OCI-LY3 (cell line): ENCODE measurements around the gene JAK2.
"Not testable (repeated sequence)": the region's sequence is repeated elsewhere in the genome, so short reads cannot be mapped to it uniquely, and the experiment has no call there.

Experiments
- H2AFZ ChIP-seq: fragments of 200-600, 300-600 bp; shearing (Covaris generic); 2 replicates; pipeline ENCODE4 v1.6.0; 2014; ENCODE audit warnings: antibody characterized with exemption, low read depth, low read length
- H3K27ac ChIP-seq: fragments of 200-600, 300-600 bp; sonication (generic); 2 replicates; pipeline ENCODE4 v1.5.1; 2014; ENCODE audit warnings: mild to moderate bottlenecking, low read length, moderate library complexity, mixed read lengths
- H3K27me3 ChIP-seq: fragments of 200-600, 300-600 bp; sonication (generic); 2 replicates; pipeline ENCODE4 v1.6.1; 2014; ENCODE audit warnings: low read depth, low read length, mixed read lengths
- H3K36me3 ChIP-seq: fragments of 200-600, 300-600 bp; sonication (generic); replicated peaks from 2 replicates; pipeline ENCODE3; 2014; ENCODE audit warnings: low read depth, low read length, mixed read lengths
- H3K4me1 ChIP-seq: fragments of 300-600, 200-600 bp; sonication (generic); 2 replicates; pipeline ENCODE4 v1.6.1; 2014; ENCODE audit warnings: low read length, mixed read lengths
- H3K4me2 ChIP-seq: fragments of 200-600, 300-600 bp; sonication (generic); 2 replicates; pipeline ENCODE4 v1.6.1; 2014; ENCODE audit warnings: low read length, mixed read lengths
- H3K4me3 ChIP-seq: fragments of 300-600, 200-600 bp; sonication (generic); 2 replicates; pipeline ENCODE4 v1.5.1; 2014; ENCODE audit warnings: antibody characterized with exemption, mild to moderate bottlenecking, low read length, moderate library complexity
- H3K79me2 ChIP-seq: fragments of 300-600, 200-600 bp; shearing (Covaris generic); 2 replicates; pipeline ENCODE4 v1.6.1; 2014; ENCODE audit warnings: mild to moderate bottlenecking, low read length, mixed read lengths
- H3K9ac ChIP-seq: fragments of 300-600, 200-600 bp; shearing (Covaris generic); 2 replicates; pipeline ENCODE4 v1.6.0; 2014; ENCODE audit warnings: mild to moderate bottlenecking, low read length, moderate library complexity
- H3K9me3 ChIP-seq: fragments of 200-600, 300-600 bp; shearing (Covaris generic); 2 replicates; pipeline ENCODE4 v1.6.1; 2014; ENCODE audit warnings: low read length, mixed read lengths; ENCODE audit not compliant: insufficient read depth
- H4K20me1 ChIP-seq: fragments of 200-600, 300-600 bp; sonication (generic); 2 replicates; pipeline ENCODE4 v1.6.1; 2016; ENCODE audit warnings: low read length, mixed read lengths; ENCODE audit not compliant: insufficient read depth
- EZH2phosphoT487 ChIP-seq: fragments of 200-600 bp; shearing (Covaris generic); IDR thresholded peaks from 2 replicates; pipeline ENCODE4 v1.6.1; 2018; ENCODE audit warnings: antibody characterized with exemption, mixed run types, low read depth
- TF ChIP-seq, protein P1 (sequence below): fragments of 200-600, 300-600 bp; sonication (generic); IDR thresholded peaks from 2 replicates; pipeline ENCODE4 v1.5.1; 2014; ENCODE audit warnings: antibody characterized with exemption, low read length, low read depth

Gene JAK2

DNA sequence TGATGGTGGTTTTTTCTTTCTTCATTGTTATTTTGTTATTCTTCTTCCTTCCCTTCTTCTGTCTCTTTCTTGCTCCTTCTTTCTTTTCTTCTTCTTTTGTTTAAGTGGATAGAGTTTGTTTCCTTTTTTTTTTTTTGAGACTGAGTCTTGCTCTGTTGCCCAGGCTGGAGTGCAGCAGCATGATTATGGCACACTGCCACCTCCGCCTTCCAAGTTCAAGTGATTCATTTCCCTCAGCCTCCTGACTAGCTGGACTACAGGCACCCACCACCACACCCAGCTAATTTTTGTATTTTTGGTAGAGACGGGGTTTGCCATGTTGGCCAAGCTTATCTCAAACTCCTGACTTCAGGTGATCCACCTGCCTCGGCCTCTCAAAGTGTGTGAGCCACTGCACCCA lies 40.3 kb downstream of the JAK2 start:
- no peak overlapping the region for H3K4me3 ChIP-seq
- H3K4me2 ChIP-seq: no peak overlapping the region
- no peak overlapping the region for H3K27ac ChIP-seq
- TF ChIP-seq, protein P1, sequence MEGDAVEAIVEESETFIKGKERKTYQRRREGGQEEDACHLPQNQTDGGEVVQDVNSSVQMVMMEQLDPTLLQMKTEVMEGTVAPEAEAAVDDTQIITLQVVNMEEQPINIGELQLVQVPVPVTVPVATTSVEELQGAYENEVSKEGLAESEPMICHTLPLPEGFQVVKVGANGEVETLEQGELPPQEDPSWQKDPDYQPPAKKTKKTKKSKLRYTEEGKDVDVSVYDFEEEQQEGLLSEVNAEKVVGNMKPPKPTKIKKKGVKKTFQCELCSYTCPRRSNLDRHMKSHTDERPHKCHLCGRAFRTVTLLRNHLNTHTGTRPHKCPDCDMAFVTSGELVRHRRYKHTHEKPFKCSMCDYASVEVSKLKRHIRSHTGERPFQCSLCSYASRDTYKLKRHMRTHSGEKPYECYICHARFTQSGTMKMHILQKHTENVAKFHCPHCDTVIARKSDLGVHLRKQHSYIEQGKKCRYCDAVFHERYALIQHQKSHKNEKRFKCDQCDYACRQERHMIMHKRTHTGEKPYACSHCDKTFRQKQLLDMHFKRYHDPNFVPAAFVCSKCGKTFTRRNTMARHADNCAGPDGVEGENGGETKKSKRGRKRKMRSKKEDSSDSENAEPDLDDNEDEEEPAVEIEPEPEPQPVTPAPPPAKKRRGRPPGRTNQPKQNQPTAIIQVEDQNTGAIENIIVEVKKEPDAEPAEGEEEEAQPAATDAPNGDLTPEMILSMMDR: no peak
- no peak for TF ChIP-seq EZH2phosphoT487
- no peaks in the 10 kb centered on the region for H3K27me3 ChIP-seq
- H3K79me2 ChIP-seq: no peaks in the 10 kb centered on the region
- no peak overlapping the region for H3K9ac ChIP-seq
- no peaks in the 10 kb centered on the region for H3K9me3 ChIP-seq
- peaks cover 19% of the 10 kb centered on the region for H3K36me3 ChIP-seq
- H3K4me1 ChIP-seq: no peaks in the 10 kb centered on the region
- H4K20me1 ChIP-seq: no peaks in the 10 kb centered on the region
- no peak overlapping the region for H2AFZ ChIP-seq

DNA sequence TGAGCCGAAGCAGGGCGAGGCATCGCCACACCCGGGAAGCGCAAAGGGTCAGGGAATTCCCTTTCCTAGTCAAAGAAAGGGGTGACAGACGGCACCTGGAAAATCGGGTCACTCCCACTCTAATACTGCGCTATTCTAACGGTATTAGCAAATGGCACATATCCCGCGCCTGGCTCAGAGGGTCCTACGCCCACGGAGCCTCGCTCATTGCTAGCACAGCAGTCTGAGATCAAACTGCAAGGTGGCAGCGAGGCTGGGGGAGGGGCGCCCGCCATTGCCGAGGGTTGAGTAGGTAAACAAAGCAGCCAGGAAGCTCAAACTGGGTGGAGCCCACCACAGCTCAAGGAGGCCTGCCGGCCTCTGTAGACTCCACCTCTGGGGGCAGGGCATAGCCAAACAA lies 46.9 kb downstream of the JAK2 start:
- not testable (repeated sequence) for H3K9ac ChIP-seq, H3K4me1 ChIP-seq, H3K4me2 ChIP-seq, H2AFZ ChIP-seq, H3K27me3 ChIP-seq, H3K36me3 ChIP-seq, H3K9me3 ChIP-seq, H3K27ac ChIP-seq, H3K4me3 ChIP-seq, H3K79me2 ChIP-seq, H4K20me1 ChIP-seq

DNA sequence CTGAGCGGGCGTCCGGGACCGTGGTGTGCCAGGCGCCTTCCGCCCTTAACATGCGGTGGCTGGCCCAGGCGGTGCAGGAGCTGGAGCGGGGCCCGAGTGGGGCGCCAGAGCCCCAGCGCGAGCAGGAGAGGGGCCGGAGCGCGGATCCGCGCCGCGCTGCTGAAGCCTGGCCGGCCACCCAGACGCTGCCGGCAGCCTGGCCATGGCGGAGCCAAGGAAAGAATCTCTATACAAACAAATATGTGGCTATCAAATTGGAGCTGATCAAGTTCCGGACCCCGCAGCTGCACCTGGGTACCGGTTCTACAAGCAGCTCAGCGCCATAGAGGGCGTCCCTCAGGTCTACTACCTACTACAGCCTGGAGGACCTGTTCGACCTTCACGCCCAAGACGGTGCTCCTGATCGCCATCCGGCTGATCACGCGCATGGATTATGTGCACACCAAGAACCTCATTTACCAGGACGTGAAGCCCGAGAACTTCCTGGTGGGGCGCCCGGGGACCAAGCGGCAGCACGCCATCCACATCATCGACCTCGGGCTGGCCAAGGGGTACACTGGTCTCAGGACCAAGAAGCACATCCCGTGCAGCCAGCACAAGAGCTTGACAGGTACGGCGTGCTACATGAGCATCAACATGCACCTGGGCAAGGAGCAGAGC lies 55.8 kb downstream of the JAK2 start:
- Histone ChIP-seq H3K4me2 (no peak overlapping the region), H3K79me2 (no peaks in the 10 kb centered on the region), H3K27ac (no peak overlapping the region), H3K9me3 (no peaks in the 10 kb centered on the region), H3K27me3 (no peaks in the 10 kb centered on the region), H4K20me1 (no peaks in the 10 kb centered on the region), H2AFZ (no peak overlapping the region), H3K4me1 (no peaks in the 10 kb centered on the region), H3K4me3 (no peak overlapping the region), H3K36me3 (peaks cover 22% of the 10 kb centered on the region), H3K9ac (no peak overlapping the region)
- TF ChIP-seq, protein P1: no peak
- TF ChIP-seq EZH2phosphoT487: no peak

DNA sequence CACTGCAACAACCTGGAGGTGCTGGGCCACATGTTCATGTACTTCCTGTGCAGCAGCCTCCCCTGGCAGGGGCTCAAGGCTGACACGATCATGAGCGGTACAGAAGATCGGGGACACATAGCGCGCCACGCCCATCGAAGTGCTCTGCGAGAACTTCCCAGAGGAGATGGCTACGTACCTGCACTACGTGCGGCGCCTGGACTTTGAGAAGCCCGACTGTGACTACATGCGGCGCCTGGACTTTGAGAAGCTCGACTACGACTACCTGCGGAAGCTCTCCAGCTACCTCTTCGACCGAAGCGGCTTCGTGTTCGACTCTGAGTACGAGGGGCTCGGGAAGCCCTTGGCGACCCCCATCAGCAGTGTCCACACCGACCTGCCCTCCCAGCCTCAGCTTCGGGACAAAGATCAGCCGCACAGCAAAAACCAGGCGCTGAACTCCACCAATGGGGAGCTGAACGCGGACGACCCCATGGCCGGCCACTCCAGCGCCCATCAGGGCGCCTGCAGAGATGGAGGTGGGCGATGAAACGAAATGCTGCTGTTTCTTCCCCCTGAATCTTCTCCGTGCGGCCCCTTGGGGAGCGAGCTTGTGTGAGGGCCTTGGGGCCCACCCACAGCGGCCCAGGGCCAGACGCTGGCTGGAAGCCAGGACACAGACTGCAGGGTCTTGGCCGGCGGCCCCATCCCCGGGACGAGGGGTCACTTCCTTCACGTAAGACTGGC lies 56.5 kb downstream of the JAK2 start:
- TF ChIP-seq EZH2phosphoT487: no peak
- TF ChIP-seq, protein P1: no peak
- no peaks in the 10 kb centered on the region for H3K79me2 ChIP-seq

More for the DNA sequence above, 56.5 kb downstream of the JAK2 start:
- H2AFZ ChIP-seq: no peak overlapping the region
- no peaks in the 10 kb centered on the region for H3K9me3 ChIP-seq
- H3K27me3 ChIP-seq: no peaks in the 10 kb centered on the region
- peaks cover 23% of the 10 kb centered on the region for H3K36me3 ChIP-seq
- no peak overlapping the region for H3K4me2 ChIP-seq
- no peak overlapping the region for H3K4me3 ChIP-seq
- no peak overlapping the region for H3K27ac ChIP-seq
- no peak overlapping the region for H3K9ac ChIP-seq
- H3K4me1 ChIP-seq: no peaks in the 10 kb centered on the region
- H4K20me1 ChIP-seq: no peaks in the 10 kb centered on the region
